ENCODE data around the gene ERC2. TPM values are rescaled to one million over a fixed set of nuclear protein-coding genes. Genes with fewer than 3 reads are reported as not detected.

Gene ERC2
- total RNA-seq, 1 experiment from 2014 or later, result not detected

- no peak for DNase-seq (ENCODE audit: low spot score)
Measured at GRCh38 chr3:56123487-56123886, 344.8 kb downstream of the ERC2 start.

DNA sequence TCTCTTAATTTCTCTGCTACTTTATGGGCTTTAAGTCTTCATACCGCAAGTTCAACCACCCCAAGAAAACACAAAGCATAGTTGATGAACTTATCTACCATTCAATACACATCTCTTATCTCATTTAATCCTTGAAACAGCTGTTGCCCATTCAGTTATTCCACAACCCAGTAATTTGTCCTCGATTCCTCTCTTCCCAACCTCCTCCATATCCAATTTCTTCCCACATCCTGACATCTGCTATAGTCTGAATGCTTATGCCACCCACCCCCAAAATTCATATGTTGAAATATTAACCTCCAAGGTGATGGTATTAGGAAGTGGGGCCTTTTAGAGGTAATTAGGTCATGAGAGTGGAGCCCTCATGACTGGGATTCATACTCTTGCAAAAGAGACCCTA, 345.4 kb downstream of the ERC2 start:
- no peak for DNase-seq (ENCODE audit: low spot score)

- DNase-seq (ENCODE audit: low spot score), result no peak
Measured at GRCh38 chr3:56121716-56122115, 346.6 kb downstream of the ERC2 start.

DNA sequence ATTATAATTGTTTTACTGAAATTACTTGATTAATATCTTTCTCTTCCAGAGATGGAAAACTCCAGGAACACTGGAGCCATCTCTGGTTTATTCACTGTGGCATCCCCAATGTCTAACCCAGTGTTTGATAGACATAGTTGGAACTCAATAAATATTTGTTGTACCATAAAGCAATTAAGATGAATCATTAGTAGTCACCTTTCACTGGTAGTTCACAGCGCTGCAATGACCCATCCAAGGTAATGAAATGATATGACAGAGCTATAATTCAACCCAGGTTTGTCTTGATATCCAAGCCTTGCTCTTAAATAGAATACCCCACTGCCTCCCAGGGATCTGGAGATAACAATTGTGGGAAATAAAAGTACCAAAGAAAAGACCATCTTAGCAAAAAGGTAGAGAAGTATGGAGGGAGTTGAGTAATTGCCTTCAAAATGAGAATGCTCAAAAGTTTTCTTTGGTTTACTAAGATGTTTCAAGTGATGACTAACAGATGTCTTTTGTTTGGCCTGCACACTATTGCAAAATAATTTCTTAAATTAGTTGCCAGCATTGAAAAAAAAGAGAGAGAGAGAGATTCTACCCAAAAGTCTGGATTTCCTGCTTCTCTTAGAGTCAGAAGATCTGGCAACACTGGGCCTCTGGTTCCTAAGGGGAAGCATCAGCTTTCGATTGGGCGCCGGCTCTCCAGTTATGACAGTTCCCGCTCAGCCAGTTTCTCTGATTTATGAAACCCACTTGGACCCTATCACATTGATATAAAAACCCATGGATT, 348.5 kb downstream of the ERC2 start:
- no peak for DNase-seq (ENCODE audit: low spot score)

- no peak for DNase-seq (ENCODE audit: low spot score)
Measured at GRCh38 chr3:56118968-56119367, 349.3 kb downstream of the ERC2 start.

- no peak for DNase-seq (ENCODE audit: low spot score)
Measured at GRCh38 chr3:56115698-56116097, 352.6 kb downstream of the ERC2 start.

DNA sequence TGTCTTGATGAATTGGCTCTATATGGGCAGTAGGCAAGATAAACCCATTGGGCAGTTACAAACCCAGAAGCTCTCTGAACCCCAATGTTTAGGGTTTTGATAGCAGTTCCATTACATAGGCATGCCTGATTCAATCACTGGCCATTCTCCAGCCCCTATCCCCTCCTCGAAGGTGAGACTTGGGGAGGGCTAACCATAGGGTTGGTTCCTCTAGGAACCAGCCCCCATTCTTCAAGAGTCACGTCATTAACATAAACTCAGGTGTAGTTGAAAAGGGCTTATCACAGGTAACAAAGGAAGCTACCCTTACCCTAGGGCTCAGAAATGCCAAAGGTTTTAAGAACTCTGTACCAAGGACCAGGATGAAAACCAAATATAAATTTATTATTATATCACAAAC, 353.1 kb downstream of the ERC2 start:
- DNase-seq (ENCODE audit: low spot score), result no peak

- DNase-seq (ENCODE audit: low spot score), result no peak
Measured at GRCh38 chr3:56113908-56114307, 354.4 kb downstream of the ERC2 start.

DNA sequence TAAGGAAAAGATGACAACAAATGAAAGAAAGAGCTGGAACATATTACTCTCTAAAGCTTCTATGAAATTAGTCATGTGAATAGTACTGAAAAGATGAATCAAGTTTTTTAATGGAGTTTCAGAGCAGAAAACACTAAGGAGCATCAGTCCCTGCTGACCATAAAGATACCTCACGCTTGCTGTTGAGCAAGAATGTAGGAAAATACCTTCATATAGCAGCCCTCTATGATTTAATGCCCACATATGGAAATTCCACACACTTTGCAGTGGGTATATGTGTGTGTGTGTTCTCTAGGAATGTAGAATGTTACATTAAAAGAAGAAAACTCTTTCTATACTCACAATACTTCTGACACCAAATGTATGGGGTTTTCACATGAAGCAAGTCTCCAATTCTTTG, 355.0 kb downstream of the ERC2 start:
- no peak for DNase-seq (ENCODE audit: low spot score)

GRCh38 chr3:56111606-56112304, 356.5 kb downstream of the ERC2 start:
- no peak for DNase-seq (ENCODE audit: low spot score)

- no peak for DNase-seq (ENCODE audit: low spot score)
Measured at GRCh38 chr3:56110886-56111285, 357.4 kb downstream of the ERC2 start.

DNA sequence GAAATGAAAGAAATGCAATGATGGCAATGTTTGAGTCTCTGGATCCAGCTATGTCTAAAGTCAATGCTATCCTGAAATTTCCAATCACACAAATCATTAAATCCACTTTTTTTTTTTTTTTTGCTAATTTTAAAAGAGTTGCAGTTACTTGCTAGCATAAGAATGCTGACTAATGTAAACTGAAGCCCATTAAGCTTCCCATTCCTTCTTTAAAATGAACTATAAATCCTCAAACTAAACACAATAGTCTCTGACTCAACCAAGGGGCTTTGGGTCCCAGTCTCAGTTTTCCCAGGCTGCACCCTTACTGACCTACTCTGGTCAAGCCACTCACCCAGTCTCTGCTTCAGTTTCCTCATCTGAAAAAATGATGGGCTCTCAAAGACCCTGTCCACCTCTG, 361.1 kb downstream of the ERC2 start:
- no peak for DNase-seq (ENCODE audit: low spot score)

DNA sequence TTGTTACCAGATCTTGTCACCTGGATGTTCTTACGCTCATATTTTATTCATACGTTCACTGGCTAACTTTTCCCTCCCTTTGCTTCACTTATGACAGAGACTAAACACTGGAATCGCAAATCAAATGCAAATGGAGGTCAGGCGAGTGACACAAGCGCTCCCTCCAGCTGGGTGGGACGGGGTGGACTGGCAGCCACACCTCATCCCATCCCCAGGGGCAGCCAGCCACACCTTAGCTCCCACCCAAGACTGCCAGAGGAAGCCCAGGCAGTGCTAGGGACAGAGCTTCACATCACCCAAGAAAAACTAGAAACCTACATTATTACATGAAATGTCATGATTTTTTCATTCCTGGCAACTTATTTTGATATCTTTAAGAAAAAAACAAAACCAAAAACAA, 366.2 kb downstream of the ERC2 start:
- no peak for DNase-seq (ENCODE audit: low spot score)

DNA sequence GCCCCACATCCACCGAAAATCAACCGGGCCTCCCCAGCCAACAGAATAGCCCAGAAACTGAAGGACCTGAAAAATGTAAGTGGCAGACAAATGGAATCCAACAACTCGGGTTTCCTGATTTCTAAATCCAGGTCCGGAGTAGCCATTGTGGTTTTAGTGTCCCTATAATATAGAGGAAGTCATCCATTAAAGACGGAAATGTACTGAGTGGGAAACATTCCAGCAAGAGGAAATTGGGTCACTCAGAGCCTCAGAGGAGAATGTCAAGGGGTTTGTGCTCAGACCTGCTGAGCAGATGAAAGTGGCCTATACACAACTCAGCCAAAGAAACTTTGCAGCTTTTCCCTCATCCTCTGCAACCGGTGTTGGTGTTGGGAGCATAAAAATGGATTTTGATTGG, 366.7 kb downstream of the ERC2 start:
- no peak for DNase-seq (ENCODE audit: low spot score)

GRCh38 chr3:56096999-56097398, 371.3 kb downstream of the ERC2 start:
- DNase-seq (ENCODE audit: low spot score), result no peak

DNA sequence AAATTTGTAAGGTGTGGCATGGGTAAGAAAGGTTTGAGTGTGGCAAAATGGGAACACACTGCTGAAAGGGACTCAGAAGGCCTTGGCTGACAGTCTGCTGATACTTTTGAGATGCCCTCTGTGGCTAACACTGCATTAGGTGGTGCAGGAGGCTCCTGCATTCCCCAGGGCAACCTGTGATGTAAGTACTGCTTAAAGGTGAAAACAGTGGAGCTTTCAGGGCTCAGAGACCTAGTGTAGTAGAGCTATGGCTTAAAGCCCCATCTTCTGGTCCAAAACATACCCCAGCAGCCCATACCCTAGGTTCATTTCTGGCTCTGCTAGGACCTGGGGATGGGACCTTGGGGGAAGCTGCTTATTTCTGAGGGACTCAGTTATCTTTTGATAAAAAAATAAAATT, 374.1 kb downstream of the ERC2 start:
- DNase-seq (ENCODE audit: low spot score), result no peak

GRCh38 chr3:56089739-56090138, 378.5 kb downstream of the ERC2 start:
- DNase-seq (ENCODE audit: low spot score), result no peak

GRCh38 chr3:56087451-56088053, 380.7 kb downstream of the ERC2 start:
- no peak for DNase-seq (ENCODE audit: low spot score)

GRCh38 chr3:56086355-56086754, 381.9 kb downstream of the ERC2 start:
- DNase-seq (ENCODE audit: low spot score), result no peak

- DNase-seq (ENCODE audit: low spot score), result no peak
Measured at GRCh38 chr3:56081246-56081645, 387.0 kb downstream of the ERC2 start.

GRCh38 chr3:56076746-56077145, 391.5 kb downstream of the ERC2 start:
- DNase-seq (ENCODE audit: low spot score), result no peak

- DNase-seq (ENCODE audit: low spot score), result no peak
Measured at GRCh38 chr3:56075089-56075488, 393.2 kb downstream of the ERC2 start.

DNA sequence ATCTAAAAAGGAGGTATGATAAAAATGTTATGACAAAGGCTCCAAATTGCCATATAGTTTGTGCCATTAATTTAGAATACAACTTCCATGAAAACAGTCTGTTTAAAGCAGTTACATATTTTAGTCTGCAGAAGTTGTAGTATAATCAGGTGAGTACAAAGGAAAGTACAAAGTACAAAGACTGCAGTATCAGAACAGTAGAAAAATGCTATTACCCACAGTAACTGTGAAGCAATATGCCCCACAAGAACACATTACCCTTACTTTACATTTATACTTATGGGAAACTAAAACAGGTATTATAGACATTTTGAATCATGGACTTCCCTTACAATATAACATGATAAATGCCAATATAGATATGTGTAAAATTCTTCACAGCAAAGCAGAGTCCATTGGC, 398.5 kb downstream of the ERC2 start:
- no peak for DNase-seq (ENCODE audit: low spot score)
